HG03565 (cell line): Measurements from ENCODE around the gene KLK6.

Experiments used
- ATAC-seq: cut with Tn5 transposase; IDR thresholded peaks from one replicate; pipeline ENCODE4 v1.9.1; 2021; ENCODE audit warnings: mild to moderate bottlenecking, moderate library complexity; ENCODE audit not compliant: unreplicated experiment

Gene KLK6

DNA sequence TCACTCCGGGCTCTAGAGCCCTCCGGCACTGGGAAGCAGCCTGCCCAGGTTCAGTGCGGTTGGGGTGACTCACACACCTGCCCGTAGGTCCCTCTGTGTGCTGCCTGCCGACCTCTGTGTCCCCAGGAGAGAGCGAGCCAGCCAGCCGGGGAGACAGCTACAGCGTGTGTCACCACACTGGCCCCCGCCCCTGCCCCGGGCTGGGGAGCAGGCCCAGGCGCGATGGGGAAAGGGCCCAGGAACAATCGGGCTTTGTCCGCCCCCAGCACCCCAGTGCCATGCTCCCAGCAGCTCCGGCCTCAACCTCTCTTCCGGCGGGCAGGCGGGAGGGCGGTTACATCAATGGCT, at the start of gene KLK6:
KLK6 (minus strand) TSS at position 179 of the 348 bp plus-strand sequence. CDS start 1,487 bp downstream, outside the sequence.
- no peak for ATAC-seq

GRCh38 chr19:51018745-51019543, 49.6 kb upstream of the KLK6 start:
- ATAC-seq = no peak

DNA sequence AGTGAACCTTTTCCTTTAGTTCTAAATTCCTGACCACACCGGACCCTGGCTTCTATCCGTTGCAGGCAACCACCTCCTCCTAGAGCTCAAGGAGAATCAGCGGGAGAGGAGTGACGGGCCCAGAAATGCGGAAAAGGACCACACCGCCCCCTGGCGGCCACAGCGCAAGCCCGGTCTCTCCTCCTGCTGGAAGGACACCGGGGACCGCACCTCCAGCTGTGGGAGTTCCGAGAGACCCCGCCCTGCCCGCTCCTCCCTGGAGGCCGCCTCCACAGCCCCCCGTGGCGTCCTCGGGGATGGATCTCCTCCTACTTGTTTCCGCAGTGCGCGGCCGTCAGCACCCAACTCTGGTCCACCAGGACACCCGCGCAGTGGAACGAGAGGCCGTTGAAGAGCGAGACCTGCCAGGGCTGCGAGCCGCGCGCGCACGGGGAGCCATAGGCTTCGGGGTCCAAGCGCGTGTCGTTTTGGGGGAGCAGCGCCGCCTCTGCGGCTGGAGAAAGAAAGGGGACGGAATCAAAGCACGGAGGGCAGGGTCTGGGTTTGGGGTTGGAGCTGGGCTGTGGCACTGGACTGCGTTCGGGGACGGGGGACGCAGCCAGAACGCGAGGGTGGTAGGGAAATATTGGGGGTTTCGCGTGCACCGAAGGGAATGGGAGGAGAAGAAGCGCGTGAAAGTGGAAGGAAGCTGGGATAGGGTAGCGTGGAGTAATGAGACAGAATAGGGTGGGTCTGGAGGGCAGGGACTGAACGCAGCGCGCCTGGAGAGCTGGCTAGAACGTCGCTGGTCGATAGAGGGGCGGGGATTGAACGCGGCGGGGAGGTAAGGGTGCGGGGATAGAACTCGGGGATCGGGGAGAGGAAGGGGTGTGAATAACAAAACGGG, 47.6 kb upstream of the KLK6 start:
- ATAC-seq = no peak

- ATAC-seq = no peak
These were observed 46.4 kb upstream of the KLK6 start for GRCh38 chr19:51015691-51016267.

GRCh38 chr19:51014242-51014641, 44.9 kb upstream of the KLK6 start:
- ATAC-seq = no peak

- no peak for ATAC-seq
These were observed 43.3 kb upstream of the KLK6 start for GRCh38 chr19:51012661-51013190.

- no peak for ATAC-seq
These were observed 40.8 kb upstream of the KLK6 start for GRCh38 chr19:51010066-51010795.

DNA sequence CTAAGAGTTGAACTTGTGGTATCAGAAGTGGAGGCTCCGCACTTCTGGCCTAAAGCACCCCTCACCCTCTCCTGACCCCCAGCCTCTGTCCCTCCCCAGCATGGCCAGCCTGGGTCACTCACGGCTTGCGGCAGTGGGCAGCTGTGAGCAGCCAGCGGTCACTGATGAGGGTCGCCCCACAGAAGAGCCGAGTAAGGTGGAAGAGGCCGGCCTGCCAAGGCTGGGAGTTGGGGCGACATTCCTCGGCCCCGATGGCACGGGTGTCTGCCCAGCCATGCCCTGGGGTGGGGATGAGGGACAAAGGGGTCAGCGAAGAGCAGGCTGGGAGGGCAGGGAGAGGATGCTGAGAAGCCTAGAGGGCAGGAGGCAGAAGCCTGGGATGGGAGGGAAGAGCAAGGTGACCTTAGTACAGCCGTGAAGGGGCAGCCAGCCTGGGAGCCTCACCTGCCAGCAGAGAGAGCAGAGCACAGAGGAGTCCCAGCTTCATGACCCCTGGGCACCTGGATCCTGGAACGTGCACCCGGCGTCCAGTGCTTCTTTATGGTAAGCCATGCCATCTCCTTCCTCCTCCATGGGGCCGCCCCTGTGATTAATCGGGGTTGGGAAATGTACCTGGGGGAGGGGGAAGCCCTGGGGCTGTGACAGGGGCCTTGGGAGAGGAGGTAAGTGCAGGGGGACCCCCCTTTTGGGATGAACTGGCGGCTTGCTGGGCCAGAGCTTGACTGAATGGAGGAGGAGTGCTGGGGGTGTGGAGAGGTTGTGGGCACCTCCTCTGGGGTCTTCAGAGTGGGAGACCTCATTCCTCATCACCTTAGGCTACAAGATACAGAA, 39.9 kb upstream of the KLK6 start:
- no peak for ATAC-seq

- no peak for ATAC-seq
These were observed 38.1 kb upstream of the KLK6 start for GRCh38 chr19:51007488-51007887.

DNA sequence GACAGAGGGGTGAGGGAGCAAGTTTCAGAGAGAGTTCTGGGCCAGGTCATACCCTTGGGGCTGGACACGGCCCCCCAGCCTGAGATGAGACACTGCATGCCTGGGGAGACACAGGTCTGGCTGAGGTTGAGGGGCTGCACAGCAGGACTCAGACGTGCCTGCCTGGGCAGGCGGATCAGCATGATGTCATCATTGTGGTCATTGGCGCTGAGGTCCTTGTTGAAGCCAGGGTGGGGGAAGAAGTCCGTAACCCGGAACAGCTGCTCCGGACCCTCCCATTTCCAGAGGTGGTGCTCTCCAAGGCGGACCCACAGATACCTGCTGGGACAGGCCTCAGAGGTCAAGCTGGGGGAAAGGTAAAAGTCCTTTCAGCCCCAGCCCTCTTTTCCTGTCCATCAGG, 37.0 kb upstream of the KLK6 start:
- no peak for ATAC-seq

DNA sequence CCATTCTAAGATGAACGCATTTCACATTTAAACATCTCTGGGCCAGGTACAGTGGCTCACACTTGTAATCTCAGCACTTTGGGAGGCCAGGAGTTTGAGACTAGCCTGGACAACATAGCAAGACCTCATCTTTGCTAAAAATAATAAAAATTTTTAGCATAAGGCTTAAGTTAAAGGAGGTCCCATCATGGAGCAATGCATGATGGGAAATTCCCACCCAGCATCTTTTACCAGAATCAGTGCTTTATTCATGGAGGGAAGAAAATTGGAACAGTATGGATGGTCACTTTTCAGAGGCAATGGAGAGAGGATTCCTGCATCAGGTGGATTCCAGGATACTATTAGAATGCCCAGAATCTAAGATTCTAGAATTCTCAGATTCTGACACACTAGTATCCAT, 35.9 kb upstream of the KLK6 start:
- ATAC-seq = no peak

GRCh38 chr19:51003316-51003715, 33.9 kb upstream of the KLK6 start:
- ATAC-seq = no peak

- ATAC-seq = no peak
These were observed 33.3 kb upstream of the KLK6 start for GRCh38 chr19:51002542-51003311.

GRCh38 chr19:51002089-51002532, 32.7 kb upstream of the KLK6 start:
- no peak for ATAC-seq

GRCh38 chr19:51001515-51001914, 32.1 kb upstream of the KLK6 start, which contains the start of gene KLK8:
TSS of gene KLK8 (minus strand) at chr19:51001604. CDS start at chr19:51001167, 437 bp downstream.
- no peak for ATAC-seq

DNA sequence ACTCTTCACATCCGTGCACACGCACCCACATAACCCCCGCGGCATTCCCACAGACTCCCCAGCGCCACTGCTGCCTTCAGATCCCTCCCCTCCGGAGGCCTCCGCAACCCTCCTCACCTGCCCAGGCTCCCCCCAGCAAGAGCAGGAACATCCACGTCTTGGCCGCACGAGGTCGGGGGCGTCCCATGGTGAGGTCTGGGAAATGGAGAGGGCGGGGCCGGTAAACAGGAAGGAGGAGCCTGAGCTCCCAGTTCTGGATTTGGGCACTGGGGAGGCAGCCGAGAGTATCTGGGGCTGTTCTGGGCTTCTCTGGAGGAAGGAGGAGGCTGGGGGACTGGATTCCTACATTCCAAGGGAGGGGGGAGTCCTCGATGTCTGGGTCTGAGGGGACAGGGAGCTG, 31.6 kb upstream of the KLK6 start:
- ATAC-seq = no peak

DNA sequence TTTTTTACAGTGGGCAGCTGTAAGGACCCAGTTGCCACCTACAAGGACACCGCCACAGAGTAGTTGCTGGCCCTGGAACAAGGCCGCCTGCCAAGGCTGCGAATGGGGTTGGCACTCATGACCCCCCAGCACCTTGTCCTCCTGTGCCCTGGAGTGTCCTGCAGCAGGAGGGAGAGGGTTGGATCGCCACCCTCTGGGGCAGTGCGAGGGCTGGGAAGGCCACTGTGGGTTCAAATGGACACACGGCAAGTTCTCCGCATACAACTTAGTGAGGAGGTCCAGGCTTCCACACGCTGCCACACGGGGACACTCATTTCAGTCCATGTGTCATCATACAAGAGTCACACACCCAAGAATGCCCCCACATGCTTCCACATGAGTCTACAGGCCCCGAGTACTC, 31.0 kb upstream of the KLK6 start:
- ATAC-seq = no peak

DNA sequence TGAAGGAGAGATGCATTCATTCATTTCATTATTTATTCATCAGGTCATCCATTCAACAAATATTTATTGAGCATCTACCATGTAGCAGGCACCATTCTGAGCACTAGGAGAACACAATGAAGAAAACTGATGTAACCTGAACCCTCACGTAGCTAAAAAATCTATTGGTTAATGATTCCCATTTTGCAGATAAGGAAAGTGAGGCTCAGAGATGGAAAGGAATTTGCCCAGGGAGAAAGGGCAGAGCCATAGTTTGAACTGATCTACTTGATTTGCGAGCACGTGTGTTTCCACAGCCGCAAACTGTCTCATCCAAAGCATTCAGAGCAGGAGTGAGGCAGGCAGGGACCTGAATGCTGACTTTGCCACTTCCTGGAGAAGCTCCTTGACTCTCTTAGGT, 29.3 kb upstream of the KLK6 start:
- ATAC-seq = no peak

GRCh38 chr19:50998061-50998460, 28.7 kb upstream of the KLK6 start:
- ATAC-seq = no peak
